ENCODE measurements around the gene RANBP17.

RANBP17 gene

DNA sequence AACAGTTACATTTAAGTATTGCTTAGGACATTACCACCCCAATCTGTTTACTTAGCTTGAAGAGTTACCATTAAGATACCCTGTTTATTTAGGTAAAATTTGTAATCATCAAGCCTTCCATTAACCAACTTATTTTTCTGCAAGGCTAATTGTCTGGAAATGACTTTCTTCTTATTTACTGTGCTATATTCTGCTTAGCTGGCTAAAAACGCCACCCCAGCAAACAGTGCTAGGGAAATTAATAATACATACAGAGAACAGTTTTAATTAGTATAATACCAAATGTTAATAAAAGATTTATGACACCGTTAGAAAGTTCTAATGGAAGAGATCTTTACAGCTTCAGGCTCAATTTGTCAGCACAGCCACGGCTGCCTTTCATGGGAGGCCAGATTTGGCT lies 461.2 kb downstream of the RANBP17 start:
- DNase-seq, result no peak

DNA sequence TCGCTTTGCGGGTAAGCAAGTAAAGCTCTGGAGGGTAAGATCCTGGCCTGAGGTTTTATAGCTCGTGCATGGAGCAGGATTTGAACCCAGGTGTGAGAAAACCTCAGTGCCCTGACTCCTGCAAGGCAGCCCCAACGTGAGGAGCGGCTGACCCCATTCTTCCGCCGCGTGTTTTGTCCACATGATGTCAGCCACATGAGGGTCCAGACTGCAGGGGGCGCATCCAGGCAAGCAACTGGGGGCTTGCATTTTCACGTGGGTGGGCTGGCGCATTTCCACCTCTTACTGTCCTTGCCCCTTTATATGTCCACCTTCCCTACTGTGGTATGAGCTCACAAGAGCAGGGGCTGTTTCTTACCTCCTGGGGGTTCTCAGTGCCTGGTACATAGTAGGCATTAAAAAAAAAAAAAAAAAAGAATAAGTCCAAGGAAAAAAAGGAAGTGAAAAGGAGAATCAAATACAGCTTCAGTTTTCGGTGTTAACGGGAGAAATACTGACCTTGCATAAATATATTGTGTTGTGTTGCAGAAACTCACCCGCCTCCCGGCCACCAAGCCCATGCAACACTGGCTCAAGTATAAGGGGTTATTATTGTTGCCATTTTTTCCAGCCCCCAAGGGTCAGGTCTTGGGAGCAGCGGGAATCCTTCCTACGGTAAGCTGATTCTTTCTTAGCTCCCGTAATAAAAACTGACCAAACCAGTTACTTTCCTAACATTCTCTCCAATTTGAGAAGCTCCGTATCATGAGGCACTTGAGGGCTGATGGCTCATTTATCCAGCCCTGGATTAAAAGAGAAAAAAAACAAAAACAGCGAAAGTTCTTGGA lies 462.2 kb downstream of the RANBP17 start:
- no peak for DNase-seq

DNA sequence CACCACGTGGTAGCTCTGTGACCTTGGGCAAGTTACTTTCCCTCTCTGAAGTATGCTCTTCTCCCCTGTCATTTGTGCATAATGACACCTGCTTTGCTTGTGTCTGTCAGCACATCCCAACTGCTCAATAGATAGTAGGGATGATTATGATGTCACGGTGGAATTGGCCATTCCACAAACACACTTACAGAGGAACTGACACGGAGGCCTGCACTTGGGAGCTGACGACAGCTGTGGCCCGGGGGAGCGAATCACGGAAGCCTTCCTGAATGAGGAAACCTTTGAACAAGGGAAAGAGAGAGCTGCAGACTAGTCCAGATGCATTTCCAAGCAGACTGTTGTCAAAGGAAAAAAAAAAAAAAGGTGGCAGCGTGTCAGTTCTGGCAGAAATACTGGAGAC lies 468.2 kb downstream of the RANBP17 start:
- DNase-seq, result no peak

DNA sequence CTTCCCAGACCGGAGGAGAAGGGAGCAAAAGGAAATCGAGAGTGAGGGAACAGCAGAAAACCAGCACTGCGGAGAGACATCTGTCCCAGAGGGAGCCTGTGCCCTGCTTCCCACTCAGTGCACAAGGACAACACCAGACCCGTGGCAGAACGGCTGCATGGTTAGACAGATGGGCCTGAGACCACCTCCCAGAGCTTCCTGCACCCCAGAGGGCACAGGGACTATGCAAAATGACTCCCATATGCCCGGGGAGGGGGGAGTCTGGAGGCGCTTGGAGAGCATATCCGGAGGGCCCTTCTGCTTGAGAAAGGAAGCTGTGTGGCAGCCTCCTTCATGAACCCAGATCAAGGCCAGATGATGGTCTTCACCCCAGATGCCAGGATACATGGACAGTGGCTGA lies 473.8 kb downstream of the RANBP17 start:
- no peak for DNase-seq

DNA sequence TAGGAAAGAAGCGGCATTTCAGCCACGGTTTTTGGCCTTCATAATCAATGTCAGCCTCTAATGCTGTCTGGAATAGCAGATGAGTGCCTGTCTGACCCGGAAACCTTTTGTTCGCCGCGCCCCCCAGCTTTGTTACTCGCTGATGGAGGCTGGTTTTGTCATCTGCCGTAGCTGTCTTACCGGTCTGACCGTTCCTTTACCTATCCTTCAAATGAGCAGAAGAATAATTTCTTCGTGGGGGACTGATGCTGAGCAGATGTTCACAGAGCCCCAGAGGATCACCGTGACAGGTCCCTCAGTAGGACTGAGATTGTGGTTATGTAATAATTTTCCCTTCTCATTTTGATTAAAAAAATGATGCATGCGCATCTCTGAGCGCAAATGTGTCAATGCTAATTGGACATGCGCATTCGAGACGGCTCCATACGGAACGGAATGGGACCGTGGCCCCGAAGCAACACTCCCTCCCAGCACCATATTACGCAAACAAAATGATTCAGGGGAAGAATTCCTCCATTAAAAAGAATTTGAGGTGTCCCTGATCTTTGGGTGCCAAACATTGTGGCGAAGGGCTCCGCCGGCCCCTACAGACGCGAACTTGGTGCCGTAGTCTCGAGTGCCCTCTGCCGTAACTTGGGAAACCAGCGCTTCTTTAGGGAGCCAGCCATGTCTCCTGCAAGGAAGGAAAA lies 474.8 kb downstream of the RANBP17 start:
- DNase-seq, result peak in 1 of 5 experiments; percentile 23

DNA sequence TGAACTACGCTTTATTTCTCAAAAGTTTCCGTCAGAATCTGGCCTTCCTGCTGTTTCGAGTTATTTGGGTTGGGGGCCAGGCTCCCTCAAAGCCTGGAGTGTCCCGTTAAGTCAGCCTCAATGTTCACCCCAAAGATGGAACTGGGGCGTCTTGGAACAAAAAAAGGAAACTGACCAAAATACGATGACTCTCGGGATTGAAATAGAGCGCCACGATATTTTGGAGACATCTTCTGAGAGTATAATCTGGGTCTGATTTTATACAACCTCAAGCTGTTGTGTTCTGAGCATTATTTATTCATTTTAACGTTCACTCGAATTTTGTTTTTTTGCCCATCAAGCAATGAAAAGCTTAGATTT lies 475.4 kb downstream of the RANBP17 start:
- DNase-seq, result no peak

DNA sequence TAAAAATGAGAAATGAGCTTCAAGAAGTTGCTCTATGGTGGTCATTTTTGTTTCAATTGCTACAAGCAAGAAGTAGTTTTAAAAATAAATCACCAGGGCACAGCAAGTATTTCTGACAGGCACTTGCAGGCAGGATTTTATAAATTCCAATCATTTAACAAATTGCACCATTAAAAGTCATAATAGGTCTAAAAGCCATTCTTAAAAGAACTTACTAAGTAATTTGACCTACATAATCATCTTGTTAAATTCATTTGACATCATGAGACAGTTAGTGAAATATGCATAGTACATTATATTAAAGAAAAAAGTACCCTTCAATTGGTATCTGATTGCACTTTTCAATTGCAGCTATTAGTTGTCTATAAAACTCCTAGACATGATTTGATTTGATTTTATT lies 478.2 kb downstream of the RANBP17 start:
- DNase-seq, result no peak

DNA sequence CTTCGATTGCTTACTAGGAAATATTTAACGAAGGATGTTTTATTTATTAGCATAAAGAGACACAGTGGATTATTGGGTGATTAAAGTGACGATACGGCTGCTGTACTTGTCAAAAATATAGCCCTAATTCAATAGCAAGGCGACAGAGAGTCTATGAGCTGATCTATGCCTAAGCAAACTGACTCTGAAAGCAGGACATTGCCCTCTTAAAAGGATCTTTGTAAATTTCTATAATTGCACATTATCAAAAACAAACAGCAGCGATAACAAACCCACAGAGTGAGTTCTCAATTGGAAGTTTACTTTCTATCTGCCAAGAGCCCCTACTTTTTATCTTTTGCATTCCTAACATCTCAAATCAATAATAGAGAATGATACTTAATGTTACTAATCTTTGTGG lies 478.7 kb downstream of the RANBP17 start:
- DNase-seq, result no peak

DNA sequence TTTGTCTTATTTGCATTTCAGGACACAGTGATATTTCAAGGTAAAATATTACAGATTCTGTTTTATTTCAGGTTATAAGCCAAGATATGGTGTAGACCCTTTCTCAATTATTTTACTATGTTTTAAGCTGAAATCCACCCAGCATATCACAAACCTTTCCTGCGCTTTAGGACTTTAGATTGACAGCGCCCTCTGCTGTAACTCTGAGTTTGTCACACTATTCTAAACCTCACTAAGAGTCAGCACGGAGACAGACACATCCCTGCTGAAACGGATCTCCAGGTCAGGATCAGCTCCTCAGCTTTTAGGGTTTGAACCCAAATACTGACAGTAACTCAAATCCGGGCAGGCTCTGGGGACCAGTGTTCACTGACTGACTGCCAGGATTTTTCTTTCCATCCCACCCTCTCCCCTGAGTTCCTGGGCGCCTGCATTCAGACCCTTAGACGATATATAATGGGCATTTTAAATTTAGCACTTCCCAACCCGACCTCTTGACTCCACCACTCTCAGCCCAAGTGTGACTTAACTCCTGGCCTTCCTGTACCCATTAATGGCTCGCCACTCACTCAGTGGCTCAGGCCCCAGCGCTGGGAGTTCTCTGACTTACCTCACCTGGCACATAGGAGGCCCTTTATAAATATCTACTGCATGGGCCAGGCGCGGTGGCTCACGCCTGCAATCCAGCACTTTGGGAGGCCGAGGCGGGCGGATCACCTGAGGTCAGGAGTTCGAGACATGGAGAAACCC lies 480.7 kb downstream of the RANBP17 start:
- DNase-seq, result peak in 1 of 5 experiments; percentile 55

DNA sequence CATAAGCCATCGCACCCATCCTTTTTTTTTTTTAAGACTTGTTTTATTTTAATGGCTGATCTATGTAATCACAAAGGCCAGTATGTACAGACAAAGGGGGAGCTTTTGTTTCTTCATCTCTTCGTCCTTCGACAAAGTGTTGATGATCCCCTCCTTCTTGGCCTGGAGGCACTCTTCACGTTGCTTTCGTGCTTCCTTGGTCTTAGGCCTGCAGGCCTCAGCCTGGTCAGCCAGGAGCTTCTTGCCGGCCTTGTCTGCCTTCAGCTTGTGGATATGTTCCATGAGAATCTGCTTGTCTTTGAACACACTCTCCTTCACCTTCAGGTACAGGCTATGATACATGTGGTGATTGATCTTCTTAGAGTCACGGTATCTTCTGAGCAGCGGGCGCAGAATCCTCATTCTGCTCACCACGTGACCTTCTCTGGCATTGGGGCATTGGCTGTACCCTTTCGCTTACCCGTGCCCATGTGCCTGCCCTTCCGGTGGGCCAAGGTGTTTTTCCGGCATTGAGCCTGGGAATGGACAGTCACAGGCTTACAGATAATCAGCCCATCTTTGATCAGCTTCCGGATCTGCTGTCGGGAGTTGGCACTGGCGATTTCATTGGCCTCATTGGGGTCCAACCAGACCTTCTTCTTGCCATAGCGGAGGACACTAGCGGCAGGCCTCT lies 483.3 kb downstream of the RANBP17 start:
- no peak for DNase-seq
